CD4-positive, alpha-beta memory T cell (primary cell): ENCODE results near the gene SPAG16. TPM values are rescaled to one million over a fixed set of nuclear protein-coding genes. Genes with fewer than 3 reads are reported as not detected.

ENCODE experiments used
- CTCF ChIA-PET: fragments of 350-600 bp; sonication (Branson Sonifier 250); formaldehyde crosslinking; loops from one replicate; lab custom pipeline; 2021; ENCODE audit warnings: inconsistent platforms; ENCODE audit not compliant: partially characterized antibody; lab: Charles Lee
- POLR2A ChIA-PET: fragments of 350-600 bp; sonication (Branson Sonifier 250); formaldehyde crosslinking; loops from one replicate; lab custom pipeline; 2021; ENCODE audit not compliant: partially characterized antibody; lab: Charles Lee
- DNase-seq, 5 donors: peaks; one replicate each; pipeline versions ENCODE4 v3.0.0 to v3.0.0-alpha.2; 2020 to 2022; ENCODE audit warnings: mixed read lengths in 1 of 5
- H3K27ac ChIP-seq: one replicate; pipeline ENCODE4 v1.7.0; 2013; ENCODE audit warnings: low read depth, low read length
- H3K27me3 ChIP-seq: 2 replicates; pipeline ENCODE4 v1.7.0; 2013; ENCODE audit warnings: mild to moderate bottlenecking, low read length, moderate library complexity; ENCODE audit not compliant: insufficient read depth
- H3K36me3 ChIP-seq: 2 replicates; pipeline ENCODE4 v1.7.0; 2013; ENCODE audit warnings: mild to moderate bottlenecking, low read length, moderate library complexity; ENCODE audit not compliant: insufficient read depth
- H3K4me1 ChIP-seq: 2 replicates; pipeline ENCODE4 v1.7.0; 2013; ENCODE audit warnings: mild to moderate bottlenecking, low read length, moderate library complexity; ENCODE audit not compliant: insufficient read depth
- H3K4me3 ChIP-seq, 2 donors: one replicate each; pipeline ENCODE4 v1.7.0; 2013; ENCODE audit warnings: low read length in 2 of 2, mild to moderate bottlenecking in 1 of 2
- H3K9me3 ChIP-seq, 2 donors: one replicate each; pipeline ENCODE4 v1.7.0; 2013; ENCODE audit warnings: low read length in 2 of 2, control low read depth in 1 of 2; ENCODE audit not compliant: control insufficient read depth in 1 of 2
- H3K27ac Mint-ChIP-seq, 7 donors: one replicate each; pipeline ENCODE4 v1.8.0; 2020 to 2021; ENCODE audit warnings: mixed read lengths in 7 of 7, mild to moderate bottlenecking in 6 of 7, inconsistent platforms in 3 of 7, moderate library complexity in 3 of 7
- H3K27me3 Mint-ChIP-seq, 2 donors: one replicate each; pipeline ENCODE4 v1.8.0; 2020 to 2021; ENCODE audit warnings: mixed read lengths in 2 of 2
- H3K36me3 Mint-ChIP-seq, 2 donors: one replicate each; pipeline ENCODE4 v1.8.0; 2020 to 2021; ENCODE audit warnings: mixed read lengths in 2 of 2, inconsistent platforms in 1 of 2, mild to moderate bottlenecking in 1 of 2
- H3K4me1 Mint-ChIP-seq, 4 donors: one replicate each; pipeline ENCODE4 v1.8.0; 2020 to 2021; ENCODE audit warnings: mixed read lengths in 4 of 4, mild to moderate bottlenecking in 1 of 4
- H3K4me3 Mint-ChIP-seq, 8 donors: one replicate each; pipeline ENCODE4 v1.8.0; 2020 to 2021; ENCODE audit warnings: mixed read lengths in 8 of 8, mild to moderate bottlenecking in 7 of 8, moderate library complexity in 6 of 8, inconsistent platforms in 3 of 8
- H3K9me3 Mint-ChIP-seq, 8 donors: one replicate each; pipeline ENCODE4 v1.8.0; 2020 to 2021; ENCODE audit warnings: mixed read lengths in 8 of 8, mild to moderate bottlenecking in 5 of 8, inconsistent platforms in 3 of 8, moderate library complexity in 1 of 8
- intact Hi-C: fragments of 100-400 bp; cut with micrococcal nuclease; formaldehyde crosslinking; loops from one replicate; pipeline ENCODE4 v1.15.1; 2023
- polyA plus RNA-seq, 2 donors: library from polyadenylated mRNA; unstranded; fragments of 300-500 nt; fragmentation: Illumina TruSeq; gene quantifications; one replicate each; pipeline ENCODE4 v1.2.3, GENCODE V29; 2021
- total RNA-seq, 2 experiments: library from RNA; stranded (reverse); gene quantifications; one replicate each; pipeline ENCODE4 v1.2.3, GENCODE V29; 2021

SPAG16 gene
- total and polyA plus RNA-seq, 4 experiments from 2014 or later, result 6.3 to 21.7 (median 11.2) TPM

- POLR2A ChIA-PET, result no interaction called here
- no peaks in the 10 kb centered on the region for H3K4me1 Mint-ChIP-seq
- no peaks in the 10 kb centered on the region for H3K27me3 ChIP-seq
Measured at GRCh38 chr2:214098811-214099210, 814.5 kb downstream of the SPAG16 start.

GRCh38 chr2:214100488-214100887 lies 816.2 kb downstream of the SPAG16 start:
- Histone ChIP-seq H3K9me3 (no peaks in the 10 kb centered on the region), H3K27me3 (no peaks in the 10 kb centered on the region), H3K4me3 (no peak overlapping the region), H3K4me1 (no peaks in the 10 kb centered on the region), H3K36me3 (no peaks in the 10 kb centered on the region), H3K27ac (no peak overlapping the region)
- Mint-ChIP-seq H3K27me3 (peaks cover 0 to 1% of the 10 kb centered on the region in 2 donors), H3K4me1 (no peaks in the 10 kb centered on the region), H3K9me3 (peaks cover 0 to 7% (median 2%) of the 10 kb centered on the region in 8 donors), H3K36me3 (no peaks in the 10 kb centered on the region), H3K27ac (no peak overlapping the region), H3K4me3 (no peak overlapping the region)
- DNase-seq, result no peak
- ChIA-PET POLR2A (no interaction called here), CTCF (no interaction called here)
- intact Hi-C loops, result no loop called here

More at GRCh38 chr2:214098811-214099210, 814.5 kb downstream of the SPAG16 start:
- DNase-seq, result no peak
- no peak overlapping the region for H3K4me3 ChIP-seq
- CTCF ChIA-PET, result interaction anchor here (1.2 kb wide), 1 partner anchor 16 kb away, joined by 4 read pairs; no protein-coding TSS in a partner anchor
- H3K27ac ChIP-seq, result no peak overlapping the region
- no peaks in the 10 kb centered on the region for H3K36me3 Mint-ChIP-seq
- no peaks in the 10 kb centered on the region for H3K4me1 ChIP-seq
- H3K27ac Mint-ChIP-seq, result no peak overlapping the region
- H3K36me3 ChIP-seq, result no peaks in the 10 kb centered on the region
- H3K9me3 Mint-ChIP-seq, result peaks cover 0 to 7% (median 0%) of the 10 kb centered on the region in 8 donors
- H3K27me3 Mint-ChIP-seq, result peaks cover 0 to 1% of the 10 kb centered on the region in 2 donors
- intact Hi-C loops, result no loop called here
- no peak overlapping the region for H3K4me3 Mint-ChIP-seq
- no peaks in the 10 kb centered on the region for H3K9me3 ChIP-seq

- intact Hi-C loops, result no loop called here
- ChIA-PET POLR2A (no interaction called here), CTCF (no interaction called here)
Measured at GRCh38 chr2:214103276-214104001, 819.2 kb downstream of the SPAG16 start.

GRCh38 chr2:214104219-214104618 lies 820.0 kb downstream of the SPAG16 start:
- intact Hi-C loops, result no loop called here
- Histone ChIP-seq H3K4me3 (no peak overlapping the region), H3K4me1 (no peaks in the 10 kb centered on the region), H3K27me3 (no peaks in the 10 kb centered on the region), H3K27ac (no peak overlapping the region), H3K9me3 (no peaks in the 10 kb centered on the region), H3K36me3 (no peaks in the 10 kb centered on the region)
- Mint-ChIP-seq H3K9me3 (peaks cover 0 to 7% (median 2%) of the 10 kb centered on the region in 8 donors), H3K27me3 (peaks cover 0 to 1% of the 10 kb centered on the region in 2 donors), H3K4me3 (no peak overlapping the region), H3K27ac (peak overlapping the region in 1 of 7 donors; percentile 16), H3K36me3 (no peaks in the 10 kb centered on the region), H3K4me1 (no peaks in the 10 kb centered on the region)
- CTCF ChIA-PET, result no interaction called here
- POLR2A ChIA-PET, result no interaction called here
- DNase-seq, result no peak

More at GRCh38 chr2:214103276-214104001, 819.2 kb downstream of the SPAG16 start:
- H3K4me3 ChIP-seq, result no peak overlapping the region
- H3K36me3 ChIP-seq, result no peaks in the 10 kb centered on the region
- H3K9me3 ChIP-seq, result no peaks in the 10 kb centered on the region
- Mint-ChIP-seq H3K27ac (peak overlapping the region in 1 of 7 donors; percentile 48), H3K9me3 (peaks cover 0 to 7% (median 2%) of the 10 kb centered on the region in 8 donors), H3K4me3 (no peak overlapping the region), H3K27me3 (peaks cover 0 to 1% of the 10 kb centered on the region in 2 donors), H3K4me1 (no peaks in the 10 kb centered on the region), H3K36me3 (no peaks in the 10 kb centered on the region)
- no peaks in the 10 kb centered on the region for H3K27me3 ChIP-seq
- no peak for DNase-seq
- H3K4me1 ChIP-seq, result no peaks in the 10 kb centered on the region
- H3K27ac ChIP-seq, result no peak overlapping the region

GRCh38 chr2:214104967-214105366 lies 820.7 kb downstream of the SPAG16 start:
- CTCF ChIA-PET, result no interaction called here
- H3K9me3 ChIP-seq, result no peaks in the 10 kb centered on the region
- intact Hi-C loops, result no loop called here
- H3K4me3 ChIP-seq, result no peak overlapping the region
- H3K27ac ChIP-seq, result no peak overlapping the region
- Mint-ChIP-seq H3K4me3 (no peak overlapping the region), H3K27me3 (peaks cover 0 to 1% of the 10 kb centered on the region in 2 donors), H3K36me3 (no peaks in the 10 kb centered on the region), H3K27ac (no peak overlapping the region), H3K4me1 (no peaks in the 10 kb centered on the region), H3K9me3 (peaks cover 0 to 7% (median 2%) of the 10 kb centered on the region in 8 donors)
- H3K4me1 ChIP-seq, result no peaks in the 10 kb centered on the region
- POLR2A ChIA-PET, result no interaction called here
- DNase-seq, result no peak
- no peaks in the 10 kb centered on the region for H3K36me3 ChIP-seq
- H3K27me3 ChIP-seq, result no peaks in the 10 kb centered on the region

GRCh38 chr2:214107726-214108125 lies 823.5 kb downstream of the SPAG16 start:
- H3K4me1 ChIP-seq, result no peaks in the 10 kb centered on the region
- no peaks in the 10 kb centered on the region for H3K36me3 Mint-ChIP-seq
- no peak for DNase-seq
- CTCF ChIA-PET, result interaction anchor here (1.1 kb wide), 1 partner anchor 36 kb away, joined by 3 read pairs; no protein-coding TSS in a partner anchor
- H3K4me3 ChIP-seq, result no peak overlapping the region
- H3K9me3 Mint-ChIP-seq, result peaks cover 3 to 9% (median 5%) of the 10 kb centered on the region in 8 donors
- intact Hi-C loops, result no loop called here
- H3K27ac ChIP-seq, result no peak overlapping the region
- POLR2A ChIA-PET, result no interaction called here
- H3K27me3 Mint-ChIP-seq, result no peaks in the 10 kb centered on the region
- no peaks in the 10 kb centered on the region for H3K9me3 ChIP-seq
- H3K36me3 ChIP-seq, result no peaks in the 10 kb centered on the region
- no peaks in the 10 kb centered on the region for H3K4me1 Mint-ChIP-seq
- no peaks in the 10 kb centered on the region for H3K27me3 ChIP-seq
- H3K27ac Mint-ChIP-seq, result no peak overlapping the region
- no peak overlapping the region for H3K4me3 Mint-ChIP-seq

GRCh38 chr2:214108598-214108997 lies 824.3 kb downstream of the SPAG16 start:
- Histone ChIP-seq H3K36me3 (no peaks in the 10 kb centered on the region), H3K27ac (no peak overlapping the region), H3K4me1 (no peaks in the 10 kb centered on the region), H3K27me3 (no peaks in the 10 kb centered on the region), H3K9me3 (no peaks in the 10 kb centered on the region), H3K4me3 (no peak overlapping the region)
- DNase-seq, result no peak
- H3K36me3 Mint-ChIP-seq, result no peaks in the 10 kb centered on the region
- no peak overlapping the region for H3K27ac Mint-ChIP-seq
- CTCF ChIA-PET, result no interaction called here
- POLR2A ChIA-PET, result no interaction called here
- intact Hi-C loops, result no loop called here
- no peaks in the 10 kb centered on the region for H3K27me3 Mint-ChIP-seq
- no peak overlapping the region for H3K4me3 Mint-ChIP-seq
- H3K4me1 Mint-ChIP-seq, result no peaks in the 10 kb centered on the region
- H3K9me3 Mint-ChIP-seq, result peaks cover 3 to 11% (median 8%) of the 10 kb centered on the region in 8 donors
